DMS53 (cell line): Measurements from ENCODE around the gene SSMEM1.
"Not testable (repeated sequence)": the region's sequence is repeated elsewhere in the genome, so short reads cannot be mapped to it uniquely, and the experiment has no call there.

ENCODE experiments used
- DNase-seq: peaks from one replicate; lab custom pipeline; 2025; lab: John Stamatoyannopoulos, UW

The SSMEM1 gene

GRCh38 chr7:130213828-130214227 is 6.2 kb downstream of the SSMEM1 start:
- DNase-seq = no peak

GRCh38 chr7:130216025-130216424 is 8.4 kb downstream of the SSMEM1 start:
- DNase-seq = no peak

GRCh38 chr7:130216750-130217149 is 9.1 kb downstream of the SSMEM1 start:
- no peak for DNase-seq

GRCh38 chr7:130218806-130219620 is 11.4 kb downstream of the SSMEM1 start:
- no peak for DNase-seq

GRCh38 chr7:130219871-130220270 is 12.2 kb downstream of the SSMEM1 start:
- no peak for DNase-seq

- no peak for DNase-seq
Measured at GRCh38 chr7:130221746-130222145, 14.1 kb downstream of the SSMEM1 start.

- DNase-seq = no peak
Measured at GRCh38 chr7:130223646-130224045, 16.0 kb downstream of the SSMEM1 start.

- DNase-seq = no peak
Measured at GRCh38 chr7:130224210-130224609, 16.6 kb downstream of the SSMEM1 start.

- not testable (repeated sequence) for DNase-seq
Measured at GRCh38 chr7:130224923-130225322, 17.3 kb downstream of the SSMEM1 start.

GRCh38 chr7:130226333-130226732 is 18.7 kb downstream of the SSMEM1 start:
- no peak for DNase-seq

GRCh38 chr7:130227883-130228575 is 20.4 kb downstream of the SSMEM1 start:
- DNase-seq = no peak

- DNase-seq = no peak
Measured at GRCh38 chr7:130228840-130229502, 21.3 kb downstream of the SSMEM1 start.

GRCh38 chr7:130229981-130230380 is 22.3 kb downstream of the SSMEM1 start:
- DNase-seq = not testable (repeated sequence)

GRCh38 chr7:130231792-130232191 is 24.1 kb downstream of the SSMEM1 start:
- DNase-seq = no peak

GRCh38 chr7:130232209-130232608 is 24.5 kb downstream of the SSMEM1 start:
- no peak for DNase-seq

- DNase-seq = no peak
Measured at GRCh38 chr7:130234078-130234477, 26.4 kb downstream of the SSMEM1 start.

- not testable (repeated sequence) for DNase-seq
Measured at GRCh38 chr7:130236361-130236760, 28.7 kb downstream of the SSMEM1 start.

GRCh38 chr7:130240240-130240639 is 32.6 kb downstream of the SSMEM1 start:
- no peak for DNase-seq

- DNase-seq = peak; percentile 81
Measured at GRCh38 chr7:130242198-130243014, 34.7 kb downstream of the SSMEM1 start.

GRCh38 chr7:130243486-130243885 is 35.8 kb downstream of the SSMEM1 start:
- DNase-seq = not testable (repeated sequence)

GRCh38 chr7:130246491-130246890 is 38.8 kb downstream of the SSMEM1 start:
- DNase-seq = not testable (repeated sequence)

GRCh38 chr7:130248842-130249241 is 41.2 kb downstream of the SSMEM1 start:
- not testable (repeated sequence) for DNase-seq
